ENCODE measurements around the gene SRMS. TPM values are rescaled to one million over a fixed set of nuclear protein-coding genes. Genes with fewer than 3 reads are reported as not detected.

Gene SRMS
- total and polyA plus RNA-seq, 10 donors: 0.07 to 1.5 (median 0.78) TPM; not detected in 2

Other genes starting within 250 kb of the SRMS start
- gene CHRNA4, start 186.4 kb downstream of the SRMS start, total RNA-seq: 10 to 100 TPM in 1 of 7 donors, 1 to 10 TPM in 4, under 1 TPM in 2; 0.74 to 13.8 (median 1.7) TPM
- gene CHRNA4, start 186.4 kb downstream of the SRMS start, polyA plus RNA-seq: under 1 TPM in 2 of 3 donors, not detected in 1; 0.15 to 0.86 TPM
- gene KCNQ2, start 75.1 kb downstream of the SRMS start, total RNA-seq: 1 to 10 TPM in 2 of 7 donors, under 1 TPM in 3, not detected in 2; 0.26 to 3.5 (median 0.65) TPM
- under 1 TPM; 0.13 to 0.39 (median 0.39) TPM for gene KCNQ2, start 75.1 kb downstream of the SRMS start, polyA plus RNA-seq
- gene EEF1A2, start 48.7 kb downstream of the SRMS start, total RNA-seq: 1 to 10 TPM in 3 of 7 donors, under 1 TPM in 4; 0.39 to 1.4 (median 0.54) TPM
- gene EEF1A2, start 48.7 kb downstream of the SRMS start, polyA plus RNA-seq: under 1 TPM; 0.48 to 0.57 (median 0.53) TPM
- gene PPDPF, start 27.0 kb downstream of the SRMS start, total RNA-seq: 100 to 1,000 TPM in 4 of 7 donors, 10 to 100 TPM in 3; 68.8 to 167 (median 105) TPM
- gene PPDPF, start 27.0 kb downstream of the SRMS start, polyA plus RNA-seq: 100 to 1,000 TPM; 123 to 275 (median 186) TPM
- gene PTK6, start 10.4 kb downstream of the SRMS start, total RNA-seq: 1 to 10 TPM in 1 of 7 donors, under 1 TPM in 6; 0.20 to 1.0 (median 0.77) TPM
- gene PTK6, start 10.4 kb downstream of the SRMS start, polyA plus RNA-seq: under 1 TPM; 0.55 to 0.72 (median 0.64) TPM
- 1 to 10 TPM in 4 of 7 donors, under 1 TPM in 3; 0.33 to 2.0 (median 1.0) TPM for gene FNDC11, start 6.4 kb upstream of the SRMS start, total RNA-seq
- 1 to 10 TPM in 1 of 3 donors, under 1 TPM in 2; 0.91 to 1.8 (median 0.98) TPM for gene FNDC11, start 6.4 kb upstream of the SRMS start, polyA plus RNA-seq
- 100 to 1,000 TPM in 1 of 7 donors, 10 to 100 TPM in 6; 56.5 to 120 (median 66.0) TPM for gene HELZ2, start 26.5 kb upstream of the SRMS start, total RNA-seq
- 10 to 100 TPM in 1 of 3 donors, 1 to 10 TPM in 2; 4.3 to 21.2 (median 5.7) TPM for gene HELZ2, start 26.5 kb upstream of the SRMS start, polyA plus RNA-seq
- gene GMEB2, start 79.4 kb upstream of the SRMS start, total RNA-seq: 10 to 100 TPM; 11.1 to 15.0 (median 13.9) TPM
- gene GMEB2, start 79.4 kb upstream of the SRMS start, polyA plus RNA-seq: 10 to 100 TPM in 2 of 3 donors, 1 to 10 TPM in 1; 8.6 to 12.9 (median 10.4) TPM
- gene STMN3, start 105.7 kb upstream of the SRMS start, total RNA-seq: 10 to 100 TPM; 16.1 to 57.0 (median 44.0) TPM
- gene STMN3, start 105.7 kb upstream of the SRMS start, polyA plus RNA-seq: 10 to 100 TPM; 21.2 to 38.9 (median 24.6) TPM
- 10 to 100 TPM; 36.4 to 49.8 (median 43.2) TPM for gene RTEL1, start 110.6 kb upstream of the SRMS start, total RNA-seq
- 10 to 100 TPM in 2 of 3 donors, 1 to 10 TPM in 1; 7.3 to 23.1 (median 19.1) TPM for gene RTEL1, start 110.6 kb upstream of the SRMS start, polyA plus RNA-seq
- 100 to 1,000 TPM in 1 of 7 donors, 10 to 100 TPM in 5, 1 to 10 TPM in 1; 8.9 to 104 (median 41.0) TPM for gene TNFRSF6B, start 148.9 kb upstream of the SRMS start, total RNA-seq
- gene TNFRSF6B, start 148.9 kb upstream of the SRMS start, polyA plus RNA-seq: 10 to 100 TPM; 12.3 to 28.1 (median 23.8) TPM
- gene ARFRP1, start 160.2 kb upstream of the SRMS start, total RNA-seq: 10 to 100 TPM; 36.7 to 84.2 (median 60.8) TPM
- 100 to 1,000 TPM in 1 of 3 donors, 10 to 100 TPM in 2; 64.5 to 118 (median 83.8) TPM for gene ARFRP1, start 160.2 kb upstream of the SRMS start, polyA plus RNA-seq
- gene ZGPAT, start 160.3 kb upstream of the SRMS start, total RNA-seq: 10 to 100 TPM; 23.6 to 45.7 (median 38.1) TPM
- 10 to 100 TPM; 27.6 to 72.8 (median 50.0) TPM for gene ZGPAT, start 160.3 kb upstream of the SRMS start, polyA plus RNA-seq
- gene LIME1, start 188.9 kb upstream of the SRMS start, total RNA-seq: 10 to 100 TPM; 24.0 to 93.4 (median 39.0) TPM
- 10 to 100 TPM; 56.2 to 96.6 (median 80.4) TPM for gene LIME1, start 188.9 kb upstream of the SRMS start, polyA plus RNA-seq
- gene SLC2A4RG, start 192.0 kb upstream of the SRMS start, total RNA-seq: 100 to 1,000 TPM in 1 of 7 donors, 10 to 100 TPM in 6; 39.9 to 107 (median 64.8) TPM
- gene SLC2A4RG, start 192.0 kb upstream of the SRMS start, polyA plus RNA-seq: 10 to 100 TPM; 27.5 to 44.0 (median 34.3) TPM

Measured in spleen (tissue), 10 donors.